Measurements from ENCODE around the gene SYNDIG1.

DNA sequence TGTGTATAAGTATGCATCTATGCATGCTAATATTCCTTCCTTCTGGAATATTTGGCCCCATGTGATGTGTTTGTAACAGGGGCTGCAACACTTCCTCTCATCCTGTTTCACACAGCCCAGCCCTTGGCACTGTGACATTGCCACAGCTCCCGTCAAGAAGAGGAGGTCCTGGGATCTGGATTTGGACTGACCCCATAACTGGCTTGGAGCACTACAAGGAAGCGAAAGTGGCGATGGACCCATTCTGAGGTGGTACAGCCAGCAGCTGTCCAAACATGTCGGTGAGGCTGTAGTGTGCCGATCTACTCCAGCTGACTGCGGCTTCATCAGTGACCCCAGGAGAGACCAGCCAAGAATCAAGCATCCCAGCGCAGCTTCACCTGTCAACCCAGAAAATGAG is 18.2 kb downstream of the SYNDIG1 start:
- TF ChIP-seq, protein P1, sequence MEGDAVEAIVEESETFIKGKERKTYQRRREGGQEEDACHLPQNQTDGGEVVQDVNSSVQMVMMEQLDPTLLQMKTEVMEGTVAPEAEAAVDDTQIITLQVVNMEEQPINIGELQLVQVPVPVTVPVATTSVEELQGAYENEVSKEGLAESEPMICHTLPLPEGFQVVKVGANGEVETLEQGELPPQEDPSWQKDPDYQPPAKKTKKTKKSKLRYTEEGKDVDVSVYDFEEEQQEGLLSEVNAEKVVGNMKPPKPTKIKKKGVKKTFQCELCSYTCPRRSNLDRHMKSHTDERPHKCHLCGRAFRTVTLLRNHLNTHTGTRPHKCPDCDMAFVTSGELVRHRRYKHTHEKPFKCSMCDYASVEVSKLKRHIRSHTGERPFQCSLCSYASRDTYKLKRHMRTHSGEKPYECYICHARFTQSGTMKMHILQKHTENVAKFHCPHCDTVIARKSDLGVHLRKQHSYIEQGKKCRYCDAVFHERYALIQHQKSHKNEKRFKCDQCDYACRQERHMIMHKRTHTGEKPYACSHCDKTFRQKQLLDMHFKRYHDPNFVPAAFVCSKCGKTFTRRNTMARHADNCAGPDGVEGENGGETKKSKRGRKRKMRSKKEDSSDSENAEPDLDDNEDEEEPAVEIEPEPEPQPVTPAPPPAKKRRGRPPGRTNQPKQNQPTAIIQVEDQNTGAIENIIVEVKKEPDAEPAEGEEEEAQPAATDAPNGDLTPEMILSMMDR (IDR thresholded peaks at IDR 0.05) = no peak
- no peak for TF ChIP-seq POLR2A (IDR thresholded peaks at IDR 0.05)

Measured in lower leg skin (tissue), 3 donors.